HG03039 (cell line): ENCODE results near the gene SRSF3.
"Not testable (repeated sequence)": the region's sequence is repeated elsewhere in the genome, so short reads cannot be mapped to it uniquely, and the experiment has no call there.

ENCODE experiments used
- ATAC-seq: cut with Tn5 transposase; IDR thresholded peaks from one replicate; pipeline ENCODE4 v1.9.1; 2021; ENCODE audit warnings: mild to moderate bottlenecking, moderate library complexity; ENCODE audit not compliant: unreplicated experiment

Gene SRSF3

DNA sequence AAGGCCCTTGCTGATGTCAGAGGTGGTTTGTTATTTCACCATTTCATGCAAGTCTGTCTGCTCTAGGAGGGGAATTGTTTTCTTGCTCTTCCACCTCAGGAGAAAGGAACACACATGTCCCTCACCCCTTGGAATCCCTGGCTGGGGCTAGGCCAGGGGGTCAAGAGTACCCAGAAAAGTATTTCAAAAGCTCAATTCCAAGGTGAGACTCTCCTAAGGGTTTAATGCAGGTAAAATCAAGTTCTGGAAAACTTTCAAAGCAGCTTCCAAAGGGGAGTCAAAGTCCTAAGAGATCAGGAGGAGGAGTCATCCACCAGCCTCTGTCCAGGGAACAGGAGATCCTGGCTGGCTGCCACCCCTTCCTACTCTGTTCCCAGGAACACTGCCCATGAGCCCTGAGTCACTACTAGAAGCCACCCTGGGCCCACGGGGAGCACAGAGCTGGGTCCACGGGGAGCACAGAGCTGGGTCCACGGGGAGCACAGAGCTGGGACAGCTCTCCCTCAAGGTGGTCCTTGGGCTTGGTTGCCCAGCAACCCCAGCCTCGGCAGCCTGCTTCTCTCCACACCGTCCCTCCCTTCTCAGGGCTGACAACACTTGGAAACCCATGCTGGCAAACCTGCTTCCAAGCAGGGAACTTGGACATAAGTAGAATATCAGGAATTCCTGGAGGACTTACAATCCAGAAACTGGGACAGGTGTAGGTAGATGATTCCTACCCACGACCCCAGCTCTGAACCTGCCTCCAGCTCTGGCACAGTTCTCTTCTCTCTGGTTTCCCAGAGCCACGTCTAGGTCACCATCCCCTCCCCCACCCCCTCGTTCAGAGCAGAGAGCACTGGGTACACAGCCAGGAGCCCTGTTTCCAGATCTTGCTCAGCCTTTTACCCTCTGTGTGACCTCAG, 49.0 kb downstream of the SRSF3 start:
- ATAC-seq, result no peak

DNA sequence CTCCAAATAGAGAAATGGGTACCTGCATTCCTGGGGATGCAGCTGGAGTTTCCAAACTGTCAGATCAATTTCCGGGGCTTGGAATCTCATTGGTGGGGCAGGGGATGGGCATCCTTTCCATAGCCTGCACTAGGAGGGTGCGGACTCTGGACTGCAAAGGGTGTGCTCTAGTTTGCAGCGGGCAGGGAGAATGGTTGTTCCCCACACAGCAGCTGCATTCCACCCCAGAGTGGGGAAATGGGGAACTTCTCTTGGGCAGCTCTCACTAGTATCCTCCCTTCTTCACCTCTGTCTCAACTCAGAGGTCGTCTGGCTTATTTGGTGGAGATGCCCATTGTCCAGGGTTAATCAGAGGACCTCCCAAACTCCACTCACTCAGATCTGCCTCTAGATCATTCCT, 49.8 kb downstream of the SRSF3 start:
- ATAC-seq, result no peak

DNA sequence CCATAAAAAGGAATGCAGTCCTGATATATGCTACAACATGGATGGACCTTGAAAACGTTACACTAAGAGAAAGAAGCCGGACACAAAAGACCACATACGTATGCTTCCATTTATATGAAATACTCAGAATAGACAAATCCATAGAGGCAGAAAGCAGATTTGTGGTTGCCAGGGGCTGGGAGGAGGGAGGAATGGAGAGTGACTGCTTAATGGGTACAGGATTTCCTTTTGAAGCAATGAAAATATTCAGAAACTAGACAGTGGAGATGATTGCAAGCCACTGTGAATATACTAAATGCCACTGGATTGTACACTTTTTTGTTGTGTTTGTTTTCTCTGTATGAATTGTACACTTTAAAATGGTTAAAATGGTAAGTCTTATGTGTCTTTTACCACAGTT, 54.9 kb downstream of the SRSF3 start:
- ATAC-seq, result no peak

DNA sequence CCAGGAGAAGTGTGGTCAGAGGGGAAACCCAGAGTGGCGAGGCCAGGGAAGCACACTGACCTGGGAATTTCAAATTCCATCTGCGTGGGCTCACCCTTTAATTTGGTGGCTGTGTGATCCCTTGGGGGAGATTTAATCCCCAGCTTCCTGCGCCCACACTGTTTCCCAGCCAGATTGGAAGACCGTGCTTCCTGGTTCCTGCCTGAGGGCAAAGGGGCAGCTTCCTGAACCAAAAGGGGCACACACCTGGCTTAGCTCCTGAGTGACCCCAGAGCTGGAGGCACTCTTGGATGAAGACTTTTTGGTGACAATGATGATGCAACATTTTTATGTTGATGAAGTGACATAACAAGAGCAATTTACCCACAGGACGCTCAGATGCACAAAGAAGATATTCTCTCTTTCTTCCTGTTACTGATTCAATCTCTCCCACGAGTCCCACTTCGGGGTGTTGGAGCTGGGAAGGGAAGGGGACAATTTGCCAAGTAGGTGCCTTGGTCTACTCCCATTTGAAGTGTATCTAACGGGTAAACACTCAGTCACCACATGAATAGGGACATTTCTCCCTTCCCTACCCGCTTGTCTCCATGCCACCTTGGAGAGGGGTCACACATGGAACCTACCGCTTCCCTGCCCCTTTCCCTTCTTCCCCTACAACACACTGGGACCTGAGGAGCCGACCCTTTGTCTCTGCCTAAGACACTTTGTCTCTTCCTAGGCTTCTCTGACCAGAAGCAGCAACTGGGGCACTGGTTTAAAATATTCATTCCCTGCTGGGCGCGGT, 55.7 kb downstream of the SRSF3 start:
- no peak for ATAC-seq

DNA sequence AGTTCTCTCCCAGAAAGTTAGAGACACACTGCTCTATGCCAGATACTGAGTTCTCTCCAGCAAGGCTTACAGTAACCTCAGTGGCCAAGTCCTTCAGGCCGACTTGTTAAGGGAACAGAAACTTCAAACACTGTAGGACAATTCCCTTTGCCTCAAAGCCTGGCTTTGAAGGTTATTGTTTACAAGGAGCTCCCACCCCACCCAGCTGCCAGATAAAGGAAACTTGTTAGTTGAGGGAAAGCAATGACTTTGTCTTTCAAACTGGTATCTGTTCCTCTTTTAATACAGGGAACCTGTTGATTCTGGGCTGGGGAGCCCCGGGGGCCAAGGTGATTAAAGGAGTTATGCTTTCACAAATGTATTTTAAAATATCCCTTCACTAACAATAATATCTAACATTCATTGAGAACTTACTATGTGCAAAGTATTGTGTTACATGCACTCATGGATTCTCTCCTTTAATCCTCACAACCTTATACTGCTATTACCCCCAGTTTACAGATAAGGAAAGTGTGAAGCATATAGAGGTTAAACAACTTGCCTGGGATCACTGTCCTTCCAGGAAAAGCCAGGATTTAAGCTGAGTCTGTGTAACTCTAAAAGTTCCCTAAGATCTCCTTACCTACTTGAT, 56.8 kb downstream of the SRSF3 start:
- ATAC-seq, result no peak

DNA sequence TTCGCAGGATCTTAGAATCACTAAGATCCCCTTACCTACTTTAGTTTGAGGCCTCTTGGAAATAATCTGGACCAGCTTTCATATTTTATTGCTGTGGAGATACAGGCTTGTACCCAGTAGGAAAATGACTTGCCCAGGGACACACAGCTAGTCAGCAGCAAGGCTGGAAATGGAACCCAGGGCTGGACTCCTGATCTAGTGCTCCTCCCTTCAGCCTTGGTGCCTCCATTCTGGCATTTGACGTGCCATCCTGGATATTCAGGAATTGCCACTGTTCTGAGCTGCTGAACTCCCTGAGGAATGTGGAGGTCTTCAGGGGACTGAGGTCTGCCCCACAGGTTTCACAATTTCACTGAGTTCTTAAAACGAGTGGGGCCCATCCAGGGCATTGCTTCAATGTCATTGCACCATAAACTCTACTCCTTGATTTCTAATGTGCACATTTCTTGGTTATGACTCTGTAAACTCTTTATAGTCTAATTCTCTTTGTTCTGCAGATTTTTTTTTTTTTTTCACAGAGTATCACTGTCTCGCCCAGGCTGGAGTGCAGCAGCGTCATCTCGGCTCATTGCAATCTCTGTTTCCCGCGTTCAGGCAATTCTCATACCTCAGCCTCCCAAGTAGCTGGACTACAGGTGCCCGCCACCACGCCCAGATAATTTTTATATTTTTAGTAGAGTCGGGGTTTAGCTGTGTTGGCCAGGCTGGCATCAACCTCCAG, 57.7 kb downstream of the SRSF3 start:
- no peak for ATAC-seq

DNA sequence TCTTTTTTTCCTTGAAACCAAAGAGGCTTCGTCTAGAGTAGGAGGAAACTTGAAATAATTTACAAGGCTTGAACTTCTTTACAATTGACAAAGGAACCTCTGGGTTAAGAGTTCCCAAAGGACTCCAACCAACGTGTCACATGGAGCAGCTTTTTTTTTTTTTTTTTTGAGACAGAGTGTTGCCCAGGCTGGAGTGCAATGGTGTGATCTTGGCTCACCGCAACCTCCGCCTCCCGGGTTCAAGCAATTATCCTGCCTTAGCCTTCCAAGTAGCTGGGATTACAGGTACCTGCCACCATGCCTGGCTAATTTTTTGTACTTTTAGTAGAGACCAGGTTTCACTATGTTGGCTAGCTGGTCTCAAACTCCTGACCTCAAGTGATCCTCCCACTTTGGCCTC, 60.3 kb downstream of the SRSF3 start:
- not testable (repeated sequence) for ATAC-seq
